PC-3 (cell line): ENCODE data around the gene SPARCL1. TPM values are rescaled to one million over a fixed set of nuclear protein-coding genes. Genes with fewer than 3 reads are reported as not detected.
"Not testable (repeated sequence)": the region's sequence is repeated elsewhere in the genome, so short reads cannot be mapped to it uniquely, and the experiment has no call there.

Experiments
- ATAC-seq: fragments of 200-7000 bp; cut with Tn5 transposase; 2 replicates; pipeline ENCODE4 v1.9.1; 2020; ENCODE audit warnings: mild to moderate bottlenecking, moderate library complexity
- BruUV-seq: library from RNA; stranded (reverse); fragments of 400-500 nt; replicated peaks from 2 replicates; lab custom pipeline; 2021; lab: Mats Ljungman, UMichigan
- CTCF ChIA-PET: fragments of 300-600 bp; sonication (Branson Sonifier 250); formaldehyde crosslinking; loops from one replicate; lab custom pipeline; 2022; ENCODE audit warnings: antibody characterized with exemption; lab: Charles Lee
- POLR2A ChIA-PET: fragments of 300-600 bp; sonication (Branson Sonifier 250); formaldehyde crosslinking; loops from one replicate; lab custom pipeline; 2022; ENCODE audit warnings: antibody characterized with exemption; ENCODE audit not compliant: unreplicated experiment; lab: Charles Lee
- DNase-seq: peaks from one replicate; pipeline ENCODE4 v3.0.0-alpha.2; 2015
- H2AFZ ChIP-seq: fragments of 300-600 bp; sonication (generic); 2 replicates; pipeline ENCODE4 v1.6.0; 2016; ENCODE audit warnings: antibody characterized with exemption, low read length
- H3F3A ChIP-seq: fragments of 300-600 bp; sonication (generic); one replicate; pipeline ENCODE4 v1.6.0; 2017; ENCODE audit warnings: antibody characterized with exemption, low read length, control low read depth, mild to moderate bottlenecking; ENCODE audit not compliant: unreplicated experiment
- H3K27ac ChIP-seq: fragments of 300-600 bp; sonication (generic); 2 replicates; pipeline ENCODE4 v1.5.1; 2016; ENCODE audit warnings: mild to moderate bottlenecking, low read length
- H3K27me3 ChIP-seq: fragments of 300-600 bp; sonication (generic); 2 replicates; pipeline ENCODE4 v1.6.1; 2016; ENCODE audit warnings: low read length, mixed read lengths
- H3K36me3 ChIP-seq: fragments of 300-600 bp; sonication (generic); 2 replicates; pipeline ENCODE4 v1.6.1; 2016; ENCODE audit warnings: low read depth, mixed run types, low read length, mixed read lengths
- H3K4me1 ChIP-seq: fragments of 300-600 bp; sonication (generic); 2 replicates; pipeline ENCODE4 v1.5.1; 2016; ENCODE audit warnings: low read length; ENCODE audit not compliant: insufficient read depth
- H3K4me2 ChIP-seq: fragments of 300-600 bp; sonication (generic); 2 replicates; pipeline ENCODE4 v1.6.0; 2016; ENCODE audit warnings: low read length
- H3K4me3 ChIP-seq: fragments of 300-600 bp; sonication (generic); 2 replicates; pipeline ENCODE4 v1.5.1; 2016; ENCODE audit warnings: mild to moderate bottlenecking, low read length, mixed read lengths
- H3K79me2 ChIP-seq: fragments of 300-600 bp; sonication (generic); 2 replicates; pipeline ENCODE4 v1.6.1; 2017; ENCODE audit warnings: low read length, mixed read lengths
- H3K9ac ChIP-seq: fragments of 300-600 bp; sonication (generic); 2 replicates; pipeline ENCODE4 v1.6.0; 2016; ENCODE audit warnings: mild to moderate bottlenecking, low read length
- H3K9me2 ChIP-seq: fragments of 300-600 bp; sonication (generic); replicated peaks from 2 replicates; pipeline ENCODE4 v1.6.1; 2016; ENCODE audit warnings: mixed run types, low read length, mixed read lengths
- H3K9me3 ChIP-seq: fragments of 300-600 bp; sonication (generic); 2 replicates; pipeline ENCODE4 v1.6.1; 2016; ENCODE audit warnings: low read length, mixed read lengths
- H4K20me1 ChIP-seq: fragments of 300-600 bp; sonication (generic); 2 replicates; pipeline ENCODE4 v1.6.1; 2016; ENCODE audit warnings: low read length, mixed read lengths
- CTCF ChIP-seq: fragments of 300-600 bp; sonication (generic); conservative IDR thresholded peaks from 2 replicates; pipeline ENCODE4 v1.5.1; 2017; ENCODE audit warnings: antibody characterized with exemption, low read depth, mild to moderate bottlenecking, low read length
- EZH2 ChIP-seq: fragments of 300-600 bp; sonication (generic); IDR thresholded peaks from one replicate; pipeline ENCODE4 v1.6.1; 2017; ENCODE audit warnings: antibody characterized with exemption, mild to moderate bottlenecking, low read length; ENCODE audit not compliant: unreplicated experiment
- EZH2phosphoT487 ChIP-seq: fragments of 300-600 bp; sonication (generic); IDR thresholded peaks from 2 replicates; pipeline ENCODE4 v1.6.1; 2018; ENCODE audit warnings: mild to moderate bottlenecking, antibody characterized with exemption, low read length, borderline replicate concordance
- intact Hi-C: fragments of 100-400 bp; cut with micrococcal nuclease; formaldehyde crosslinking; loops from 2 replicates; pipeline ENCODE4 v1.9.0; 2023
- total RNA-seq: library from RNA; depleted of rRNA; stranded (reverse); fragments of >200 nt; gene quantifications from 2 replicates; pipeline ENCODE4 v1.2.3, GENCODE V29; 2014

SPARCL1 gene
- total RNA-seq, 1 experiment from 2014 or later, result not detected

GRCh38 chr4:87491436-87491835, 37.7 kb downstream of the SPARCL1 start:
- Histone ChIP-seq H3K79me2 (no peaks in the 10 kb centered on the region), H3K9ac (no peak overlapping the region), H3K4me2 (no peak overlapping the region), H2AFZ (no peak overlapping the region), H3K4me3 (no peak overlapping the region), H3K27me3 (no peaks in the 10 kb centered on the region), H3K4me1 (no peaks in the 10 kb centered on the region), H3K36me3 (no peaks in the 10 kb centered on the region), H3K9me2 (no peaks in the 10 kb centered on the region), H3K27ac (no peak overlapping the region), H4K20me1 (no peaks in the 10 kb centered on the region), H3K9me3 (no peaks in the 10 kb centered on the region), H3F3A (no peaks in the 10 kb centered on the region)
- intact Hi-C loops, result no loop called here
- DNase-seq (no peak), ATAC-seq (no peak)
- TF ChIP-seq EZH2phosphoT487 (no peak), EZH2 (no peak)
- POLR2A ChIA-PET, result no interaction called here
- CTCF ChIA-PET, result no interaction called here
- BruUV-seq, result no TSS peak

GRCh38 chr4:87490664-87491369, 38.4 kb downstream of the SPARCL1 start:
- DNase-seq (no peak), ATAC-seq (no peak)
- intact Hi-C loops, result no loop called here
- Histone ChIP-seq H3F3A (no peaks in the 10 kb centered on the region), H3K79me2 (no peaks in the 10 kb centered on the region), H2AFZ (no peak overlapping the region), H3K9me2 (no peaks in the 10 kb centered on the region), H4K20me1 (no peaks in the 10 kb centered on the region), H3K9me3 (no peaks in the 10 kb centered on the region), H3K27me3 (no peaks in the 10 kb centered on the region), H3K27ac (no peak overlapping the region), H3K36me3 (no peaks in the 10 kb centered on the region), H3K4me3 (no peak overlapping the region), H3K4me1 (no peaks in the 10 kb centered on the region), H3K4me2 (no peak overlapping the region), H3K9ac (no peak overlapping the region)
- no peak for TF ChIP-seq CTCF
- ChIA-PET CTCF (no interaction called here), POLR2A (no interaction called here)
- BruUV-seq, result no TSS peak

GRCh38 chr4:87489678-87490077, 39.5 kb downstream of the SPARCL1 start:
- no peaks in the 10 kb centered on the region for H3K9me3 ChIP-seq
- H3K9me2 ChIP-seq, result no peaks in the 10 kb centered on the region
- intact Hi-C loops, result no loop called here
- POLR2A ChIA-PET, result no interaction called here
- TF ChIP-seq CTCF (no peak), EZH2 (no peak)
- no TSS peak for BruUV-seq
- no peaks in the 10 kb centered on the region for H3K4me1 ChIP-seq
- no peak overlapping the region for H3K4me3 ChIP-seq
- no peaks in the 10 kb centered on the region for H3F3A ChIP-seq
- no peaks in the 10 kb centered on the region for H3K79me2 ChIP-seq
- CTCF ChIA-PET, result no interaction called here
- no peak overlapping the region for H3K4me2 ChIP-seq
- no peak for DNase-seq
- no peak overlapping the region for H3K9ac ChIP-seq
- H4K20me1 ChIP-seq, result no peaks in the 10 kb centered on the region
- H3K36me3 ChIP-seq, result no peaks in the 10 kb centered on the region
- no peaks in the 10 kb centered on the region for H3K27me3 ChIP-seq
- ATAC-seq, result no peak
- no peak overlapping the region for H2AFZ ChIP-seq
- H3K27ac ChIP-seq, result no peak overlapping the region

GRCh38 chr4:87488666-87489065, 40.5 kb downstream of the SPARCL1 start:
- BruUV-seq, H3K9me2 ChIP-seq, H3F3A ChIP-seq, H3K9ac ChIP-seq, H3K9me3 ChIP-seq, H3K27me3 ChIP-seq, H3K36me3 ChIP-seq, H3K4me3 ChIP-seq, POLR2A ChIA-PET, H3K79me2 ChIP-seq, H2AFZ ChIP-seq, CTCF ChIA-PET, H3K27ac ChIP-seq, H3K4me2 ChIP-seq, H4K20me1 ChIP-seq, DNase-seq, H3K4me1 ChIP-seq, ATAC-seq, intact Hi-C loops: not testable (repeated sequence)

GRCh38 chr4:87483247-87483646, 45.9 kb downstream of the SPARCL1 start:
- H3K9me2 ChIP-seq, DNase-seq, H3K4me2 ChIP-seq, H3K36me3 ChIP-seq, H3K4me1 ChIP-seq, H3K79me2 ChIP-seq, H3K27me3 ChIP-seq, BruUV-seq, H4K20me1 ChIP-seq, H3K9ac ChIP-seq, POLR2A ChIA-PET, ATAC-seq, H3F3A ChIP-seq, intact Hi-C loops, H2AFZ ChIP-seq, H3K9me3 ChIP-seq, CTCF ChIA-PET, H3K4me3 ChIP-seq, H3K27ac ChIP-seq: not testable (repeated sequence)
